ENCODE results near the gene LMO4. TPM values are rescaled to one million over a fixed set of nuclear protein-coding genes. Genes with fewer than 3 reads are reported as not detected.

Gene LMO4
- total RNA-seq, 1 donor from 2014 or later, result 42.9 TPM

- Histone ChIP-seq H3K9ac (ENCODE audit: low read length) (no peak overlapping the region), H3K4me1 (ENCODE audit: insufficient read depth, low read length) (peaks cover 15% of the 10 kb centered on the region), H3K4me3 (ENCODE audit: insufficient read depth, low read depth, low read length) (no peak overlapping the region), H3K79me2 (ENCODE audit: insufficient read depth, low read length) (peaks cover 59% of the 10 kb centered on the region), H3K27ac (ENCODE audit: low read depth, low read length) (no peak overlapping the region), H3K9me3 (ENCODE audit: insufficient read depth, low read depth, low read length) (no peaks in the 10 kb centered on the region), H3K4me2 (ENCODE audit: low read length) (no peak overlapping the region), H4K20me1 (ENCODE audit: insufficient read depth, low read length) (peaks cover 36% of the 10 kb centered on the region), H3K36me3 (ENCODE audit: insufficient read depth, low read length) (peaks cover 49% of the 10 kb centered on the region), H2AFZ (ENCODE audit: low read depth, low read length) (no peak overlapping the region), H3K27me3 (ENCODE audit: insufficient read depth, low read length) (no peaks in the 10 kb centered on the region)
- H3K9me3 Mint-ChIP-seq (ENCODE audit: unreplicated experiment), result no peaks in the 10 kb centered on the region
- TF ChIP-seq EZH2 (IDR thresholded peaks at IDR 0.05; ENCODE audit: insufficient read depth, low read length) (no peak), CTCF (IDR thresholded peaks at IDR 0.05; ENCODE audit: insufficient read depth, low read depth, low read length) (no peak)
- H3K27me3 Mint-ChIP-seq (ENCODE audit: low read depth, unreplicated experiment), result no peaks in the 10 kb centered on the region
- peaks cover 18% of the 10 kb centered on the region for H3K4me1 Mint-ChIP-seq (ENCODE audit: low read depth, unreplicated experiment)
- DNase-seq (ENCODE audit: low read depth) (no peak), FAIRE-seq (no peak)
- peaks cover 4% of the 10 kb centered on the region for H3K36me3 Mint-ChIP-seq (ENCODE audit: low read depth, unreplicated experiment)
- no peak overlapping the region for H3K27ac Mint-ChIP-seq (ENCODE audit: unreplicated experiment)
- no peak overlapping the region for H3K4me3 Mint-ChIP-seq (ENCODE audit: unreplicated experiment)
Observed at GRCh38 chr1:87338566-87338965, 9.9 kb downstream of the LMO4 start.

- FAIRE-seq (no peak), DNase-seq (ENCODE audit: low read depth) (no peak)
- Mint-ChIP-seq H3K9me3 (ENCODE audit: unreplicated experiment) (no peaks in the 10 kb centered on the region), H3K27ac (ENCODE audit: unreplicated experiment) (no peak overlapping the region), H3K36me3 (ENCODE audit: low read depth, unreplicated experiment) (peaks cover 6% of the 10 kb centered on the region), H3K4me3 (ENCODE audit: unreplicated experiment) (no peak overlapping the region), H3K4me1 (ENCODE audit: low read depth, unreplicated experiment) (peaks cover 6% of the 10 kb centered on the region), H3K27me3 (ENCODE audit: low read depth, unreplicated experiment) (no peaks in the 10 kb centered on the region)
- Histone ChIP-seq H3K4me1 (ENCODE audit: insufficient read depth, low read length) (no peaks in the 10 kb centered on the region), H4K20me1 (ENCODE audit: insufficient read depth, low read length) (peaks cover 8% of the 10 kb centered on the region), H3K27me3 (ENCODE audit: insufficient read depth, low read length) (no peaks in the 10 kb centered on the region), H3K4me3 (ENCODE audit: insufficient read depth, low read depth, low read length) (no peak overlapping the region), H3K9ac (ENCODE audit: low read length) (no peak overlapping the region), H2AFZ (ENCODE audit: low read depth, low read length) (no peak overlapping the region), H3K27ac (ENCODE audit: low read depth, low read length) (no peak overlapping the region), H3K9me3 (ENCODE audit: insufficient read depth, low read depth, low read length) (no peaks in the 10 kb centered on the region), H3K4me2 (ENCODE audit: low read length) (no peak overlapping the region), H3K36me3 (ENCODE audit: insufficient read depth, low read length) (peaks cover 54% of the 10 kb centered on the region), H3K79me2 (ENCODE audit: insufficient read depth, low read length) (peaks cover 5% of the 10 kb centered on the region)
- no peak for TF ChIP-seq CTCF (IDR thresholded peaks at IDR 0.05; ENCODE audit: insufficient read depth, low read depth, low read length)
- no peak for TF ChIP-seq EZH2 (IDR thresholded peaks at IDR 0.05; ENCODE audit: insufficient read depth, low read length)
Observed at GRCh38 chr1:87344231-87344630, 15.6 kb downstream of the LMO4 start.

GRCh38 chr1:87346130-87346814 is 17.6 kb downstream of the LMO4 start:
- TF ChIP-seq CTCF (IDR thresholded peaks at IDR 0.05; ENCODE audit: insufficient read depth, low read depth, low read length) (no peak), EZH2 (IDR thresholded peaks at IDR 0.05; ENCODE audit: insufficient read depth, low read length) (no peak)
- no peaks in the 10 kb centered on the region for H3K79me2 ChIP-seq (ENCODE audit: insufficient read depth, low read length)
- Mint-ChIP-seq H3K27me3 (ENCODE audit: low read depth, unreplicated experiment) (no peaks in the 10 kb centered on the region), H3K27ac (ENCODE audit: unreplicated experiment) (no peak overlapping the region), H3K4me1 (ENCODE audit: low read depth, unreplicated experiment) (peaks cover 6% of the 10 kb centered on the region), H3K4me3 (ENCODE audit: unreplicated experiment) (no peak overlapping the region), H3K36me3 (ENCODE audit: low read depth, unreplicated experiment) (peaks cover 4% of the 10 kb centered on the region), H3K9me3 (ENCODE audit: unreplicated experiment) (no peaks in the 10 kb centered on the region)
- no peak overlapping the region for H3K4me2 ChIP-seq (ENCODE audit: low read length)
- H3K27me3 ChIP-seq (ENCODE audit: insufficient read depth, low read length), result no peaks in the 10 kb centered on the region
- DNase-seq (ENCODE audit: low read depth), result no peak
- H3K36me3 ChIP-seq (ENCODE audit: insufficient read depth, low read length), result peaks cover 33% of the 10 kb centered on the region
- H3K9me3 ChIP-seq (ENCODE audit: insufficient read depth, low read depth, low read length), result no peaks in the 10 kb centered on the region
- no peak overlapping the region for H2AFZ ChIP-seq (ENCODE audit: low read depth, low read length)
- no peak for FAIRE-seq
- no peaks in the 10 kb centered on the region for H3K4me1 ChIP-seq (ENCODE audit: insufficient read depth, low read length)
- no peak overlapping the region for H3K9ac ChIP-seq (ENCODE audit: low read length)
- no peak overlapping the region for H3K27ac ChIP-seq (ENCODE audit: low read depth, low read length)
- no peak overlapping the region for H3K4me3 ChIP-seq (ENCODE audit: insufficient read depth, low read depth, low read length)
- H4K20me1 ChIP-seq (ENCODE audit: insufficient read depth, low read length), result peaks cover 8% of the 10 kb centered on the region
